GM08714 (cell line): Measurements from ENCODE around the gene AKT1.
"Not testable (repeated sequence)": the region's sequence is repeated elsewhere in the genome, so short reads cannot be mapped to it uniquely, and the experiment has no call there.

Experiments used
- H3K4me3 ChIP-seq: fragments of 200-500 bp; sonication (Bioruptor generic); 2 replicates; pipeline ENCODE4 v1.5.1; 2014; ENCODE audit warnings: mild to moderate bottlenecking, low read length, inconsistent platforms
- ZNF274 ChIP-seq: IDR thresholded peaks from 2 replicates; pipeline ENCODE4 v1.6.1; 2012; ENCODE audit warnings: mild to moderate bottlenecking, low read depth, low read length

Gene AKT1

DNA sequence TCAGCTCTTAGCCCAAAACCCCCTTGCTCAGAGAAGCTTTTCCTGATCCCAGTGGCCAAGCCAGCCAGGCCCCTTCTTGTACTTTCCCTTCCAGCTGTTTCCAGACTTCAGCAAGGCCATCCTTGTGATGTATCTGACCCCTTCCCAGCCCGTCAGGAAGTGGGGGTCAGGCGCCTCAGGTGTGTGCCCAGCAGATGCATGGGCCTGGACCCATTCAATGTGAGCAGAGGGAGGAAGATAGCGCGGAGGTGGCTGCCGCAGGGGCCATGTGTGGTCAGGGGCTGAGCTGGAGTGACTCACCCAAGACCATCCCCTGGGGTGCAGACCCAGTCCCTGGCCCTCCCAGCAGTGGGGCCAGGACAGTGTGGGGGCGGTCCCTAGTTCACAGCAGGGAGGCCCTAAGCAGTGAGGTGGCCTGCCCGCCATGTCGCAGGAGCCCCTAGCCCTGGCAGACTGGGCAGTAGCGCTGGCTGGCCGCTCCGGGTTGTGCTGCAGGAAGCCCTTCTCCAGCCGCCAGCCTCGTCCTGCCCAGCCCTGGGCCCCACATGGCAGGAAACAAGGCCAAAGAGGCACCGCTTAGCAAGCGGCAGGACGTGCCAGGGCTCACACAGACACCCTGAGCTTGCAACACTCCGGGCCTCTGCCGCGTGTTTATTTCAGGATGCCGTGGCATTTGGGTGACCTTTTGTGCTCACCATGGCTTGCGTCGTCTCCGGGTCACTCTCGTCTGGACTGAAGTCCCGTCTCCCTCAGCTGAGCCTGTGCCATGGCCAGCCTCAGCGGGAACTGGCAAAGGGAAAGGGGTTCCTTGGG lies 59.5 kb downstream of the AKT1 start:
- no peak for TF ChIP-seq ZNF274
- H3K4me3 ChIP-seq: no peak overlapping the region

DNA sequence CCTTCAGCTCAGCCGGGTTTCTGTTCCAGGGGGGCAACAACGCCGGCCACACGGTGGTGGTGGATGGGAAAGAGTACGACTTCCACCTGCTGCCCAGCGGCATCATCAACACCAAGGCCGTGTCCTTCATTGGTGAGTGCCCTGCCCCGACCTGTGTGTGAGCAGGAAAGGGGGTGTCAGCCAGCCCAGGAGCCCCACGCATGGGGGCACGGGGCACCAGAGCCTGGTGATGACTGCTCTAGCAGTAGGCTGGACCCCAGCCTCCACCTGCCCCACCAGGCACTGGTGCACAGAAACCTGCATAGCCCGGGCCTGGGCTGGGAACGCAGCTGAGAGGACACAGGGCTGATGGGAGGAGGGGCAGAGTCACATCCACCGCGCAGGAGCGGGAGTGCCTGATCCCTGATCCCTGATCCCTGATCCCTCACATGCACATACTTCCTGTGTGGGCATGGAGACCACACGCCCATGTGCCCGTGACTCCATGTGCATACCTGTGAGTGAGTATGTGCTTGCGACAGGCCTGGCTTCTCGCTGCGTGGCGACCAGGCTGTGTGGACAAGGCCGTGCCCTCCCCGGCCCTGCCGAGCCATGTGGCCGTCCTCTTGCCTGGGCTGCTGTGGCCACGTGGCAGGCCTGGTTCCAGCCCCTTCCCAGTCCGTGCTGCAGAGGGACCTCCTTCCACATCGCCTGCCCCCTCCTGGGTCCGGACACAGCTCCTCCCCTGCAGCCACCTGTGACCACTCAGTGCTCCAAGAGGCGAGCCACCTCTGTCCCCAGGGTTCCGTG lies 60.4 kb downstream of the AKT1 start:
- H3K4me3 ChIP-seq: no peak overlapping the region
- no peak for TF ChIP-seq ZNF274

DNA sequence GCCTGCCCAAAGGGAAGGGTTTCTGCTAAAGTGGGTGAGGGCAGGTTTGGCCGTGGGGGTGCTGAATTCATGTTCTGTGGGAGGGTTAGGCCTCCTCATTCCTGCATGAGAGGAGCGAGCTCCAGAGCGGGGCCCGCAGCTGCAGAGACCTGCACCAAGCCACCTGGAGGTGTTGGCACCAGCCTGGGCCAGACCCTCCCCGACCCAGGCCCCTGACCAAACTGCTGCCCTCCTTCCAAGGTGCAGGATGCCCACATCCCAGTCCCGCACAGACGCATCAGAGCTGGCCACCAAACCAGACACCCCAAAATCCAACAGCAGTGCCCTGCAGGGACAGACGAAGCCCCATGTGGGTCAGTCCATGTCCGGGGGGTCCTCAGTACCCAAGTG lies 61.0 kb downstream of the AKT1 start:
- TF ChIP-seq ZNF274: no peak
- H3K4me3 ChIP-seq: no peak overlapping the region

GRCh38 chr14:104734051-104734587 lies 61.4 kb downstream of the AKT1 start:
- no peak for TF ChIP-seq ZNF274
- no peak overlapping the region for H3K4me3 ChIP-seq

DNA sequence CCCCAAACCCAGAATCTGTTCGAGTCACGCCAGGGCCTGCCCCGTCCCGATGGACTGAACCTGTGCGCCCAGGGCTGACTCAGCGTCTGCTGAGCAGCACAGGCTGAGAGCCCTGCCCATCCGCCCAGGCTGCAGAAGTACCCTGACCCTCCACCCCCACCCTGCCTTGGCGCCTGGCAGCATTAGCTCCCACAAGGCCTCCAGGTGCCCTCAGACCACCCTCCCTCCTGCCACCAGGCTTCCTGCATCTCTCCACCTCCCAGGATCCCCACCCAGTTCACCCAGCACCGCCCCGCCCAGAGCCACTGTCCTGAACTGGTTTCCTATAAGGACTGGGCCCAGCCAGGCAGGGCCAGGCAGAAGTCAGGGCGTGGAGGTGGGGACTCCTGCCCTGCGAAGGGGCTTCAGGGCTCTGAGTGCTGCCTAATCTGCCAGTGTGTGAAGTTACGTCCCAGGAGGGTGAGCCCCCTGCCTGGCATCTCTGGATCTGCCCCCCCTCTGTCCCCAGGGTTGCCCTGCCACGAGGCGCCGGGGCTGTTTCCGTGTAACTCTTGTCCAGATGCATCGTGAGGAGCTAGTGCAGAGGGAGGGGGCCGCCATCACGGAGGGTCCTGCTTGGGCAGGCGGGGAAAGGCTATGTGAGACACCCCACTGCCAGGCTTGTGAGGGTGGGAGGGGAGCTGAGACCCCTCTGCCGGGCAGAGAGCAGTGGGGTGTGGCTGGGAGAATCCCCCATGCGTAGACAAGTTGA lies 62.4 kb downstream of the AKT1 start:
- no peak overlapping the region for H3K4me3 ChIP-seq

GRCh38 chr14:104732355-104732804 lies 63.2 kb downstream of the AKT1 start:
- no peak overlapping the region for H3K4me3 ChIP-seq
- no peak for TF ChIP-seq ZNF274

More for the DNA sequence above, 62.4 kb downstream of the AKT1 start:
- TF ChIP-seq ZNF274: no peak

- no peak for TF ChIP-seq ZNF274
- H3K4me3 ChIP-seq: no peak overlapping the region
Measured at GRCh38 chr14:104731320-104732294, 63.9 kb downstream of the AKT1 start.

DNA sequence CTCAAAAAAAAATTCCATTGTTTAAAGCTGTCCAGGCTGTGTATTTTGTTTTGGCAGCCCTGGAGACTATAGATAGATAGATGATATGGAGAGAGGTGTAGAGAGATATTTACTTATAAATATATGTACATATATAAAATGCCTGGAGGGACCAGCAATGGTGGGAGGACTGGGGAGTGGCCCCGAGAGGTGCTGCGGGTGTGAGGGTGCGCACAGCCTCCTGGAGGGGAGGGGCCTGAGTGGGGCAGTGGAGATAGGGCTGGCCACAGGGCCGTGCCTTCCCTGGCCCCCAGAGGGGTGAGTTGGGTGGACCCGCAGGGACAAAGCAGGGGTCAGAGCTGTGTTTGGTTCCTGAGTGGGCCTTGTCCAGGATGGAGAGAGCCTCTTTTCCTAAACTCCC lies 65.1 kb downstream of the AKT1 start:
- H3K4me3 ChIP-seq: no peak overlapping the region
- TF ChIP-seq ZNF274: no peak

- no peak for TF ChIP-seq ZNF274
- H3K4me3 ChIP-seq: no peak overlapping the region
Measured at GRCh38 chr14:104729835-104730181, 65.7 kb downstream of the AKT1 start.

- not testable (repeated sequence) for H3K4me3 ChIP-seq
Measured at GRCh38 chr14:104729176-104729834, 66.2 kb downstream of the AKT1 start.

DNA sequence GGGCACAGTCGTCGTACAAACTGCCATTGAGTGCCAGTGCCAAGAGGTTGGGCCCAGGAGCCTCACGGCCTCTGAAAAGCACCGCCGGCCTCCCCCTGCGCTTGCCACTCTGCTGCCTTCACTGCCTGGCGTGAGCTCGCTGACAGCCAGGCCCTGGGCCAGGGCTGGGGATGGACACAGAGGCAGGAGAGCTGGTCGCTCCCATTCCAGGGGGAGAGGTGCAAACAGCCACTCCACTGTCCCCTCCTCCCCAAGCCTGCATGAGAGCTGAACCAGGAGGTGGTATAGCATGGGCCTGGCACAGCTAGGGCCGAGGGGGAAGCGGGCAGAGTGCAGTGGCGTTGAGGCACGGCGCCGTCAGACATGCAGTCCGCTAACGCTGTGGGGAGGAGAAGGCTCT lies 66.9 kb downstream of the AKT1 start:
- no peak for TF ChIP-seq ZNF274

GRCh38 chr14:104726600-104727451 lies 68.7 kb downstream of the AKT1 start:
- no peak overlapping the region for H3K4me3 ChIP-seq
- no peak for TF ChIP-seq ZNF274

More for the DNA sequence above, 66.9 kb downstream of the AKT1 start:
- no peak overlapping the region for H3K4me3 ChIP-seq
